HG02973 (cell line): ENCODE results near the gene CUL4B.
"Not testable (repeated sequence)": the region's sequence is repeated elsewhere in the genome, so short reads cannot be mapped to it uniquely, and the experiment has no call there.

Experiments
- ATAC-seq: cut with Tn5 transposase; IDR thresholded peaks from one replicate; pipeline ENCODE4 v1.9.1; 2021; ENCODE audit warnings: moderate library complexity; ENCODE audit not compliant: unreplicated experiment

CUL4B gene

DNA sequence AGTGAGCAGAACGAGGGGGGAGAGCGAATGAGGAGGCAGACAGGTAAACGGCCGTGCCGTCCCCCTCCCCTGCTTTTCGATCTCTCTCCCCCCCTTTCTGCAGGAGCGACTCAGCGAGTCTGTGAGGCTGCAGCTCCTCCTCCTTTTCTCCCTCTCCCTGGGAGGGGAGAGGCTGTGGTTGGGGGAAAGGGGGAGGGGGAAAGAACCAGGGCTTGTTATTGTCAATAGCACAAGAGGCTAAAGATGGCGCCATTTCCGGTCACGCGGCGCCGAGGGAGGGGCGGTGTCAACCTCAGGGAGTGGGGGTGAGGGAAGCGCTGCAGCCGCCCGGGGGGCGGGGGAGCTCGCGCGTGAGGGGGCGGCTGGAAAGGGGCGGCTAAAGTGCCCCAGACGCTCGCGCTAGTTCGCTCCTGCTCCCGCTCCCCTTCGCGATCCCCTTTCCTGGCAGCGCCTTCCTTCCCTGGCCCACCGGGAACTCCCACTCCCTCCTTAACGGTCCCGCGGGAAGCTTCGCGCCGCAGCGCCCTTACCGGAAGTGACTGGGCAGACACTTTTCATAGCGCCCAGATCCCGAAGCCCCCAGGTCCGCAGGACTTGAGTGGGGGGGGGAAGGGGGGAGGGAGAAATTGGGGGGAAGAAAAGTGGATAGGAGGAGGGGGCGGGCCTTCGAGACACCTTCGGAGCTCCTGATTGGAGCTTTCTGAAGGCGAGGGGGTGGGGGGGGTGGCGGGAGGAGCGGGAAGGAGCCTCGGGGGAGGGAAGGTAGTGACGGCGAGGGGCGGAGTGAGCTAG is at the start of gene CUL4B:
Gene CUL4B, minus strand, starts transcription at position 121 of the 792 bp plus-strand sequence. CDS start 324 bp downstream, outside the sequence.
- peak; percentile 84 for ATAC-seq

DNA sequence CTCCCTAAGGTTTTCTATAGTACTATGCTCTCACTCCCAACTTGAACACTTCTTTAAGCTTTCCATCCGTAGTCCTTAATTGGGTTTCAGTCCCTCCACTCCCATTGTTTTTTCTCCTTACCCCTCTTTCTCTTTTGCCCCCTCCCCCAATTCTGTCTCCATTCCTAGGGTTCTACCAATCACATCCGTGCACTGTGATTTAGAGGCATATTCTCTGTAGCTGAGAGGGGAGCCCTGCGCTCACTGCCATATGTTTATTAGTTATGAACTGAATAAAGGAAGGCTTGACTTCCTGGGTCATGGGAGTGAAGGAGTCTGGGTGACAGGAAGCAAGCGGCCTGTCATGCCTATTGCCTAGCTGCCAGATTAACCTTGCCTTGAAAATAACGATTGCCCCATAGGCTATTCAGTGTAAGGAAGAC is 43.6 kb upstream of the CUL4B start:
- ATAC-seq = peak; percentile 57

DNA sequence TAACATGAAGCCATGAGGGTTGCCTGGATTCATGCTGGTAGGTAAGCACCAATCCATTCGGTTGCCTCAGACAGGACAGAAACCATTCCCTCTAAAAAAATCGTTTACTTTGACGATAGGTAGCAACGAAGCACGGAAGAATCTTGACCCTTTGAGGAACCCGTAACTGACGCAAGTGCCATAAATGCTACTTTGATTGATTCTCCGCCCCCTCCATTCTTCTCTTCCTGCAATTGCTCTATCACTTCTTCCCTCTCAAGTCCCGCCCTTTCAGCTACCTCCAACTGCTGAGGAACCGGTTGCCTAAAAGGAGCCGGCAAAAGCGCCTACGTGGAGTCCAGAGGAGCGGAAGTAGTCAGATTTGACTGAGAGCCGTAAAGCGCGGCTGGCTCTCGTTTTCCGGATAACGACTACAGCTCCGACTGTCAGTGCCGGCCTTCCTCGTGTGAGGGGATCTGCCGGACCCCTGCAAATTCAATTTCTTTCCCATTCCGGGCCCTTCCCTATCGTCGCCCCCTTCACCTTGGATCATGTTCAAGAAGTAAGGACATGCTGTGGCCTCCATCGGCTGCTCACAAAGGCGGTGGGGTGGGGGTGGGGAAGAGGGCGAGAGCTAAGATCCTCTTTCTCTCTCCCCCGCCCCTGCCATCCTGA is 43.1 kb upstream of the CUL4B start, which contains the start of gene MCTS1:
Gene MCTS1, plus strand, starts transcription at position 395 of the 654 bp plus-strand sequence. Its CDS starts 136 bp downstream, at position 531.
- peak; percentile 95 for ATAC-seq

DNA sequence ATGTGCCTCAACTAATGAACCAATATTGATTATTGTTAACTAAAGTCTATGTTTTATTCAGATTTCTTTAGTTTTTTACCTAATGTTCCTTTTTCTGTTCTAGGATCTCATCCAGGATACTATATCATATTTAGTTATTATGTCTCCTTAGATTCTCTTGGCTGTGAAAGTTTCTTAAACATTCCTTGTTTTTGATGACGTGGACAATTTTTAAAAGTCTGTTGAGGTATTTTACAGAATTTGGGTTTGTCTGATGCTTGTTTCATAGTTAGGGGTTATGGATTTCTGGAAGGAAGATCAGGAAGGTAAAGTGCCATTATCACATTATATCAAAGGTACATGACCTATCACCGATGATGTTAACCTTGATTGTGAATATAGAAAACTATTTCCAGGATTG is 24.9 kb upstream of the CUL4B start:
- no peak for ATAC-seq

DNA sequence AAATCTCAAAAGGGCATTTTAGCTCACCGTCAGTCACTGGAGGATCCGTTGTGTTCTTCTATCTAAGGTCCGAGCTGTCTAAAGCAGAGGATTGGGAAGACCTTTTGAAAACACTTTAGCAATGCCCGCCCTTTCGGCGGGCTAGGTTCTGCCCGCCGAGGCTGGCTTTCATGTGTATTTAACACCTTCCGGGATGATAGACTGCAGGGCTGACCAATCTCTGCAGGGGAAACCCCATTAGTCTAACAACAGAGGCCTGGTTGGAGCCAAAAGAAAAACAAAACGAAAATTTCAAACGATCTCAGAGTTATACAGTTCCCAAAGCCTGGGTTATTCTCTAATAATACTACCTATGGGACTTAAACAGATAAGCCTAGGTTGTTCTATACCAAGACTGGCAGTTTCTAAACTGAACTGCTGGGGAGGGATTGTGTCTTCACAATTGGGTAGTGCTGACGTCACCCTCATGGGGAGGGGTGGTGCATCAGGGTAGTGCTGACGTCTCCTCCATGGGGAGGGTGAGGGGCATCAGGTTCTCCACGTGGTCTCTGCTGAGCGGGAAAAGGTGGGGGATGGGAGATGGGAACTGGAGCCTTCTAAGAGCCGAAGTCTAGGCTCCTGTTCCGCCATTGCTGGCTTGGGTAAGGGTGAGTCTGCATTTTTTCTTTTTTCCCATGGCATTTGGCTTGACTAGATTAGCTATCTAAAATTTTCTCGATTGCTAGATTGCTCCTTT is 14.8 kb upstream of the CUL4B start:
- ATAC-seq = no peak

DNA sequence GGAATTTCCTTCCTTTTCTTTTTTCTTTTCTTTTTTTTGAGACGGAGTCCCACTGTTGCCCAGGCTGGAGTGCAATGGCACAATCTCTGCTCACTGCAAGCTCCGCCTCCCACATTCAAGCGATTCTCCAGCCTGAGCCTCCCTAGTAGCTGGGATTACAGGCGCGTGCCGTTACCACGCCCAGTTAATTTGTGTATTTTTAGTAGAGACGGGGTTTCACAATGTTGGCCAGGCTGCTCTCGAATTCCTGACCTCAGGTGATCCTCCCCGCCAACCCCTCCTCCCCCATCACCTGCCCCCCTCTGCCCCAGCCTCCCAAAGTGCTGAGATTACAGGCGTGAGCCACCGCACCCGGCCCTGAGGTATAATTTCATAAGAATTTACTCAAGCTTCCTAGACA is 13.0 kb upstream of the CUL4B start:
- ATAC-seq = not testable (repeated sequence)

DNA sequence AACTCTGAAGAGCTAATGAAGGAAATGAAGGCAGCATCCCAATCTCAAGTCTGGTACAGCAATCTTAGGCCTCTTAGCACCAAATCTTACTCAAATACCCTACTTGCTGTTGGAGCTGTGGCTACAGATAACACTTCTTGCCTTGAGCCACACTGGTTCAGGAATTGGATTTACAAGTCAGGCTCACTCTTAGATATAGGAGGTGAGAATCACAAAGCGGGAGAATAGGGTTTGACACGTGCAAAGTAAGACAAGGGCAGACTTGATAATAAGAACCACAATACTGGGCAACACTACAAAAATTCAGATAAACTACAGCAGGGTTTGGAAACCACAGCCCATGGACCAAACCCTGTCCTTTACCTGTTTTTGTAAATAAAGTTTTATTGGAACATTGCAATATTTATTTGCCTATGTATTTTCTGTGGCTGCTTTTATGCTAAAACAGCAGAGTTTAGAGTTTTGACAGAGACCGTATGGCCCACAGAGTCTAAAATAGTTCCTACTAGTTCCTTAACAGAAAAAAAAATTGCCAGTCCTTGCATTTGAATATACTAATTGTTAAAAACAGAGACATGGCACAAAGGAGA is 9.3 kb upstream of the CUL4B start:
- ATAC-seq = no peak

DNA sequence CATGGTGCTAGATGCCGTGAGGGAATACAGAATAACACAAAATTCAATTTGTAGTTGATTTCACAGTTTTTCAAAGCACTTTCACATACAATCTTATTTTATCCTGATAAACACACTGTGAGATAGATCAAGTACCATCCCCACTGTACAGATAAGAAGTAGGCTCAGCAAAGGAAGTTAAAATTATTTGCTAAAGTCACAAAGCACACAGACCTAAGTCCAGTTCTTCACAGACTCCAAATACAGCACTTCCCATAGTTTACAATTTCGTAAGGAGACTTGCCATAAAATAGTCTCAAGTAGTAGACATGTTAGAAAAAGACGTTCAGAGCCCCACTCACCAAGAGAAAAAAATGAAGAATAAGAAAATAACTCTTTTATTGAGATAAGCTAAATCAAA is 7.8 kb upstream of the CUL4B start:
- no peak for ATAC-seq

DNA sequence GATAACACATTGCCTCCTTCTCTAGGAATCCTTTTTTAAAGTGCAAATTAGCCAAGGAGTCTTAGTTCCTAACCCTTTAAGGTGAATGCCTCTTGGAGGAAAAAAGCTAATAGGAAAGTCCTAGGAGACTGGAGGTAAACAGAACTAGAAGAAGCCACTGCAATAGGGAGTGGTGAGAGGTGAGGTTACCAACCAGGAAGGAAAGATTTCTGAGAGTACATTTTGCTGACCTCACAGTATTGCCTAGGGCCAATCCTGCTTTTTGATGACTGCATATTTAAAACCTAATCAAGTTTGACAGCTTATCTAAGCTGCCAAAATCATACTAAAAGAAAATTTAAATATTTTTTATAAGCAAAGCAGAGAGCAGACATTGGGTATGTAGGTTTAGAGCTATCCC is 7.3 kb upstream of the CUL4B start:
- no peak for ATAC-seq

DNA sequence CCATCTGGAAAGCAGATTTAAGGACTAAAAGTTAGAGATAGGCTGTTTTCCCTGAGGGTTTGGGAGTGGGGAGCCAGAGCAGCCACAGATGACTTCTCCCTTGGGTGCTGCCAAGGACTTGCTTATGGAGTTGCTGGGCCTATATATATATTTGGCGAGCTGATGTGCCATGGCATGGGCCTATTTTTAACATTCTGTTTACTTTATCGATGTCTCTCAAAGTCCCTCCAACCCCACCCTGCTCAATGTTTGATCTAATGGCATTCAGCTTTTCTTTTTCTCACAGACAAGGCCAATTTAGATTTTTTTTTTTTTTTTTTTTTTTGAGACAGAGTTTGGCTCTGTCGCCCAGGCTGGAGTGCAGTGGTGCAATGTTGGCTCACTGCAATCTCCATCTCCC is 6.1 kb upstream of the CUL4B start:
- ATAC-seq = no peak

DNA sequence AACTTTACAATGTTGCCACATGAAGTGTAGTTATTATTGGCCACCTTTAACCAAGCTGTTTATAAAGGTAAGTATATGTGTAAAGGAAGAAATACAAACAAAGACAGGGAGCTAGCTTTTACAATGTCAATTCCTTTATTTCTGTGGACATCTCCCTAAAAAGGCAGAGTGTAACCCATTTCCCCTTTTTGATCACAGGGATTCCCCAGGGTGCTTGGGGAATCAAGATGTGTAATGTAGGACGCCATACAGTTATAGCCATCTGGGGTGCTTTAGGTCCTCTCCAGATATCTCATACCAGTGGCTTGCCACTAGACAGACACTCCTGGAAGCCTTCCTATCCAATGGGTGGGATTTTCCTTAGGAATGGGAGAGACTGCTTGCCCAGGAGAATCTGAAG is 4.2 kb upstream of the CUL4B start:
- no peak for ATAC-seq

DNA sequence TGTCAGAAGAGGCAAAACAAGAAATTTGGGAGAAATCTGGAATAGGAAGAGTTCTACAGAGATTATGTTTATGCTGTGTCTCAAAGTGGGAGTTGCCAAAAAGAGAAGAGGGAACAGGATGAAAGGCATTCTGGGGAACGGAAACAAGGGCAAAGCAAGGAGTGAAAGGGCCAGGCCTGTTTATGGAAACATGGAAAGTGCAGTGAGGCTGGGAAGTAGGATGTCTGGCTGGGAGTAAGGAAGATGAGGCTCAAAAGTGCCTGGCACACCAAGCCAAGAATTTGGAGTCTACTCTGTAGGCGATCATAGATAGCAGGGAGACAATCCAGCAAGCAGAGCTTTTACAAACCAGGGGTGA is 1.8 kb upstream of the CUL4B start:
- ATAC-seq = no peak

DNA sequence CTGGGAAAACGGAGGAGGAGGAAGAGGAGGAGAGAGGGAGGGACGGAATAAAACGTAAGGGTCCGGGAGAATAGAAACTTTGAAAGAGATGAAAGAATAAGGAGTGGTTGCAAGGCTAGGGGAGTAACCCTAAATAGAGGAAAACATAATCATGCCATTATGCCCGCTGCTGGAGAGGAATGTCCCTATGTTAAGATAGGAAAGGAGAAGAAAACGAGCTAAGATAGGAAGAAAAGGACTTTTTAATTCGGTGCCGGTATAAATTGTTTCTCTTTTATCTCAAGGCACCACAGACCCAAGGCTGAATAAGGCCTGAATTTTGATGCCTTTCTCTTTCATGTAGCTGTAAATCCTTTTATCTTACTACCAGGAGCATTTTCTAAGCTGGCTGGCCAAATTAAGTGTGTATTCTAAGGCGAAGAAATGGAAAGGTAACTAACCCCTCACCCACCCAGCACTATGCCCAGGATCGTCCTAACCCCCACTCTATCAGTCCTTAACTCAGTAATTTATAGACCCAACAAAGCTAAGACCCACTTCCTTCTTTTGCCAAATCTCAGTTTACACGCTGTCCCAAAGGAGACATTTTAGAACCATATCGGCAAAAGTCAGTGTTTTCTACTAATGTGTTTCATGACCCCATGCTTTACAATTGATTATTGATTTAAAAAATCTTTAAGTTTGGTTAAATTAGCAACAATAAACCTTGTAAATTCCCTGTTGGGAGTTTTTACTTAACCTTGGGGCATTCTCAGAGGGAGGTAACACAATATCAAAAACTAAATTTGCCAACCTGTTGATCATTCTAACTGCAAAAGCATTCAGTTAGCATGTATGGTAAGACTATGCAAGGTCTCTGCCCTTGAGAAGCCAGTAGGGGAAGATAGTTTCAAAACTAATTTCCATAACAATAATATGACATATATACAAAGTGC is 1.1 kb upstream of the CUL4B start:
- no peak for ATAC-seq

DNA sequence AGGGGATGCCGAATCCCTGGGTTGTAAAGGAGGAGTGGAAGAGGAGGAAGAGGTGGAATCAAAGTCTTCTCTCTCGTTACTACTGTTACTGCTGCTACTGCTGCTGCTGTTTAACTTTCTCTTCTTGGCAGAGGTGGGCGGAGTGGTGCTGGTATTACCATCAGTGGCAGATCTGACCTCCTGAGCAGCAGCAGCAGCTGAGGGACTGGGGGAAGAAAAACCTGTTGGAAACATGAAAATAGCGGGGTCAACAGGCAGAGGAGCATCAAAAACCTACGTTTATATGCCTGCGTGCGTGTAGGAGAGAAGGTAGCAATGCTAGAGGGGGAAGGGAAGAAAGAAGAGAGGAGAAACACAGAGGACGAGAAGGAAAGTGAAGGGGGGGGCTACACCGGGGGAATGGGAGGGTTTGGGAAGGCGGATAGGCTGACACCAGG is 339 bp downstream of the CUL4B start:
- ATAC-seq = peak; percentile 36

DNA sequence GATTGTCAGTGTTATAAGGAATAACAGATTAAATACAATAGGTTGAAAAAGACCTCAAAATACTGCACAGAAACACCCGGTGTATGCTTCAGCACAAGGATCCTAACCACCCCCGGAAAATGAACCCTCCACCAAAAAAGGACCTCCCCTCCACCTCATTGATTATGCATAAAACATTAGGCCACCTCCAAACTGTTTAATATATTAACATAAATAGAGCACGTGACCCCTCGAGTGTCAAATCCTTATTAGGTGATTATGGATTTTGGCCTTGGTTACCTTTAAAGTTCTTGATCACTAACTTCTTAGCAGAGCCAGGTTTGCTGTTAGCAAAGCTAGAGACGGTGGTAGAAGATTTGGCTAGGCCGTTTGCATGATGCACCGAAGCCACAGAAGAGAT is 958 bp downstream of the CUL4B start:
- no peak for ATAC-seq

DNA sequence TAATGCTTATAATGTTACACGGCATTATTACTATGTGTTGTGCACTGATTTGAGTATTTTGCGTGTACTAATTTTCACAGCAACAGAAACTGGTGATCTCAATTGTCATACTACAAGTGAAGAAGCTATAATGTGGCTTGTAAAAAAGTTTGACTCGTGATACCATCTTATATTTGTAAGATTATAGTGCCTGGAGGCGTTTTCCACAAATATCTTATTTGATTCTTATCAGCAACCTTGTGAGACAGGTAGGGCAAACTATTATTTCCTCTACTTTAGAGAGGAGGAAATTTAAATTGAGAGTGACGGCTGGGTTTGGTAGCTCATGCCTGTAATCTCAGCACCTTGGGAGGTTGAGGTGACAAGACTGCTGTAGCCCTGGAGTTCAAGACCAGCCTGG is 4.5 kb downstream of the CUL4B start:
- ATAC-seq = no peak

DNA sequence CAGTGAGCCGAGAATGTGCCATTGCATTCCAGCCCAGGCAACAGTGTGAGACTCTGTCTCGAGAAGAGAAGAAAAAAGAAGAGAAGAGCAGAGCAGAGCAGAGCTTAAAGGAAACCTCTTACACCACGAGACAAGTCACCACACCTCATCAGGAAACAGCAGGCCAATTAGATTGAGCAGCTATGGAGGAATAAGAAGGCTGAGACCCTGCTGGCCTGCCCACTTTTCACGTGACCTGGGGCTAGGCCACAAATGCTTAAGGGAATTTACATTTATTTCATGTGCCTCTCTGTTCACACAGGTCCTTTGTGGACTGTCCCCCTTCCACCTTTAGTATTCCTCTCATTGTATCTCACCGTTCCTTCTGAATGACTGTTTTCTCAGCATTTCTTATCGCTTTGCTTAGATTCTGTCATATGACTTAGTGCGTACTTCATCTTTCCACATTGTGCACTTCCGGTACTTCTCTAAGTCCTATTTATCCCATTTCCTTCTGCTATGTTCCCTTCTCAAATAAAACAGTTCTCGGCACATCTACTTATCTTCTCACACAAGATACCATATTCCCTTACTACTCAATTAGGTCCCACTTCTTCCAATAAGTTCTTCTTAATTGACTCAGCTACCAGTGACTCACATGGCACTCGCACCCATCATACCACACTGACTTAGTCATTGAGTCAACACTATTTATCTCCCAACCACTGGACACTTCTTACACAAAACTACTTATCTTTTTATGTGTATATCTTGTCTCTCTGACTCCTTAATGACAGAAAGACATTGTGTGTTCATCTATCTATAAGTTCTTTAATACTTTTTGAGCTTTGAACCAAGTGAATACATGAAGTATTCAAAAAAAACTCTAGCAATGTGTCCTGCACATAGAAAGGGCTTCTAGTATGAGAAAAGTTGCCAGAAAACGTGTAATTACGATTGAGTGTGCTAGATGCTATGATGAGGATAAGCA is 11.0 kb downstream of the CUL4B start:
- ATAC-seq = no peak

DNA sequence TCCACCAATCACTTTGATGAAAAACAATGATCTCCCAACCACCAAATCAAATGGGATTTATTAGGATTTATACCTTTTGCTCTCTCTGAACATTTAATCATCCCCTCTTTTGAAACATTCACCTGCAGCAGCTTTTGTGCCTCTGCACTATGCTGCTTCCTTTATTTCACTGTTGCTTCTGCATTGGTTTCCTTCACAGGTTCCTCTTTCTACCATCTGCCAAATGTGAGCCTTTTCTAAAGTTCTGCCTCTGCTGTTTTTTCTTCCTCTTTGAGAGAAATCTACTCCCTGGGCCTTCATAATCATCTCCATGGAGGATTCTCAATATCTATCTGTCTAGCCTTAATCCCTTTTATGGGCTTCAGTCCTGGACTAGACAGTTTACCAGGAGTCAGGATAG is 24.7 kb downstream of the CUL4B start:
- ATAC-seq = no peak
